Mesenteric fat pad (tissue), 1 donor: ENCODE results near the gene GSTT4. TPM values are rescaled to one million over a fixed set of nuclear protein-coding genes. Genes with fewer than 3 reads are reported as not detected.
"Not testable (repeated sequence)": the region's sequence is repeated elsewhere in the genome, so short reads cannot be mapped to it uniquely, and the experiment has no call there.

ENCODE experiments used
- DNase-seq: peaks from one replicate; pipeline ENCODE4 v3.0.0-alpha.2; 2020; ENCODE audit warnings: low spot score
- total RNA-seq: library from RNA; stranded (reverse); fragmentation: NEBNext Ultra II Directional; extraction: Animal tissue kit (Norgen Biotek cat#: 25700); gene quantifications from one replicate; pipeline ENCODE4 v1.2.1, GENCODE V29; 2021
- donor health status: DM: yes; HTN: yes; CAD: no.

Gene GSTT4
- total RNA-seq, 1 donor from 2014 or later: not detected

DNA sequence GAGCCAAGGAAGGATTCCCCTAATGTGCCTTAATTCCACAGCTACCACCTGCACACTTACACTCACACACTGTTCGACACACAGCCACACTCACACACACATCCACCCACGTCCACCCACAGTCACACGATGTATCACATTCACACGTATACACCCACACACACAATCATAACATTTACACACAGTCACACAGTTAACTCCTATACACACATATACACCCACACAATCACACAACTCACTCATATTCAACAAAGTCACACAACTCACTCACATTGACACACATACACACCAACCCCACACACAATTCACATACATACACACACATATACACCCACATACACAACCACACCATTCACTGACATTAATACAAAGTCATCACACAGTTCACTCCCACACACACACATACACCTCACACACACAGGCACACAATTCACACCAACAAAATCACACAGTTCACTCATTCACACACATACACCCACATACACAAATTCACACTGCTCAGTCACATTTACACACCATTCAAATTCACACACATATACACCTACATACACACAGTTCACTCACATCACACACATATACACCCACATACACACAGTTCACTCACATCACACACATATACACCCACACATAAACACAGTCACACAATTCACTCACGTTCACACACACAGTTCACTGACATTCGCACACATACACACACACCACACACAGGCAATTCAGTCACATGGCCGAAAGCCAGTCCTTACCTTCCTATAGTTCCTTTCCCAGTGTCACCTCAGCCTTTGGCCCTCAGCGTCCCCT, 50.9 kb downstream of the GSTT4 start:
- DNase-seq: not testable (repeated sequence)

- not testable (repeated sequence) for DNase-seq
Observed at GRCh38 chr22:23953485-23953884, 51.8 kb downstream of the GSTT4 start.

- DNase-seq: not testable (repeated sequence)
Observed at GRCh38 chr22:23952794-23953405, 52.4 kb downstream of the GSTT4 start.

DNA sequence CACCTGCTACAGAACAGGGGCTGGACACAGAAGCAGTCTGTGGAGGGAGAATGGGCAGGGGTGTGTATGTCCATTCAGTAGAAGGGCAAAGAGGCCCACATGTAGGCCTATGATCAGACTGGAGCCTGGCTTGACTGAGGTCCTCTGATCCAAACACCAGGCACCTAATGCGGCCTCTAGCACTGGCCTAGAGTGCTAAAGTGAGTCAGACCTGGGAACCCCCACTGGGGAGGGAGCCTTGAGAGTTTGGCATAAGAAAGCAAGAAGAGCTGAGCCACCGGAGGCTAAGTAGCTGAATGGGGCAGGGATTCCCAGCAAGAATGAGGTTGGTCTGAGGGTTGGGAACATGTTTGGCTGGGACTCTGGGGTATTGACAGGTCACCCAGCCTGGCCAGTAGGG, 53.9 kb downstream of the GSTT4 start:
- not testable (repeated sequence) for DNase-seq

DNA sequence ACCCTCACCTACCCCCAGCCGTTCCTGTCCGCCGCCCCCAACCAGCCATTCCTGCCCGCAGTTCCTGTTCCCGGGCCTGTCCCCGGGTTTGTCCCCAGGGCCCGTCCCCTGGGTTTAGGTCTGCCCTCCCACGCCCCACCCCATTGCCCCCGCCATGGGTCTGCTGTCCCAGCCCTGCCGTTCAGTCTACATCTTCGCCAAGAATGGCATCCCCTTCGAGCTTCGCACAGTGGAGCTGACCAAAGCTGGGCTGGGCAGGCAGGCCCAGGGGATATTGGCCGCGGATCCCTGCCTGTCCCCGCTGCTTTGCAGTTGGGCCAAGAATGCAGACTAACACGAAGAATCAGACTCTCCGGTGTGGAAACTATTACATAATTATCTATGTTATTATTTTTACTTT, 55.5 kb downstream of the GSTT4 start:
- DNase-seq: not testable (repeated sequence)

Other genes starting within 250 kb of the GSTT4 start
- not detected for gene C22orf15, start 242.5 kb downstream of the GSTT4 start, total RNA-seq
- 357 TPM for gene CHCHD10, start 237.5 kb downstream of the GSTT4 start, total RNA-seq
- gene MMP11, start 232.6 kb downstream of the GSTT4 start, total RNA-seq: 5.7 TPM
- 70.7 TPM for gene SMARCB1, start 218.5 kb downstream of the GSTT4 start, total RNA-seq
- gene DERL3, start 166.4 kb downstream of the GSTT4 start, total RNA-seq: 1.4 TPM
- 8.4 TPM for gene SLC2A11, start 147.6 kb downstream of the GSTT4 start, total RNA-seq
- 319 TPM for gene MIF, start 111.1 kb downstream of the GSTT4 start, total RNA-seq
- gene GSTT2B, start 44.3 kb downstream of the GSTT4 start, total RNA-seq: 3.8 TPM
- gene DDTL, start 38.6 kb downstream of the GSTT4 start, total RNA-seq: 1.2 TPM
- gene DDT, start 31.0 kb downstream of the GSTT4 start, total RNA-seq: 116 TPM
- not detected for gene GSTT2, start 25.3 kb downstream of the GSTT4 start, total RNA-seq
- 41.7 TPM for gene CABIN1, start 5.9 kb upstream of the GSTT4 start, total RNA-seq
- 5.9 TPM for gene SUSD2, start 176.0 kb upstream of the GSTT4 start, total RNA-seq
- 45.4 TPM for gene GGT5, start 239.6 kb upstream of the GSTT4 start, total RNA-seq